HCT116 (cell line): ENCODE measurements around the gene TAP1. TPM values are rescaled to one million over a fixed set of nuclear protein-coding genes. Genes with fewer than 3 reads are reported as not detected.
A peak's percentile ranks its signal among the peaks of the same experiment; 100 is the strongest.

ENCODE experiments used
- ATAC-seq: fragments of 200-7000 bp; cut with Tn5 transposase; 2 replicates; pipeline ENCODE4 v1.9.1; 2020; ENCODE audit warnings: mild to moderate bottlenecking, moderate library complexity
- BruUV-seq: library from RNA; stranded (reverse); fragments of 400-500 nt; replicated peaks from 2 replicates; lab custom pipeline; 2021; lab: Mats Ljungman, UMichigan
- CTCF ChIA-PET: fragments of 300-600 bp; sonication (Branson Sonifier 250); formaldehyde crosslinking; loops from one replicate; lab custom pipeline; 2021; ENCODE audit warnings: antibody characterized with exemption; lab: Charles Lee
- POLR2A ChIA-PET: fragments of 300-600, 350-600 bp; sonication (Branson Sonifier 250); formaldehyde crosslinking; loops from one replicate; lab custom pipeline; 2021; ENCODE audit warnings: antibody characterized with exemption; lab: Charles Lee
- RAD21 ChIA-PET, 2 experiments: fragments of 300-600 bp; sonication (Branson Sonifier 250); formaldehyde crosslinking; loops; one replicate each; lab custom pipeline; 2023; ENCODE audit warnings: low total read pairs in 2 of 2; ENCODE audit not compliant: uncharacterized antibody in 2 of 2, unreplicated experiment in 2 of 2, low non-redundant PET in 1 of 2; lab: Charles Lee
- DNase-seq: peaks from one replicate; pipeline ENCODE4 v3.0.0-alpha.2; 2010; ENCODE audit warnings: low read depth, low spot score
- H2AFZ ChIP-seq: fragments of 200-600 bp; shearing (Covaris generic), sonication (generic); 2 replicates; pipeline ENCODE4 v1.6.1; 2017; ENCODE audit warnings: low read depth, mixed run types, mixed read lengths, antibody characterized with exemption, low read length; ENCODE audit not compliant: poor library complexity, severe bottlenecking
- H3K27ac ChIP-seq: 2 replicates; pipeline ENCODE4 v1.5.1; 2012; ENCODE audit warnings: low read depth, low read length
- H3K27me3 ChIP-seq: fragments of 200-600 bp; sonication (generic); 2 replicates; pipeline ENCODE4 v1.6.1; 2016; ENCODE audit warnings: mixed run types, low read length, mixed read lengths; ENCODE audit not compliant: insufficient read depth
- H3K36me3 ChIP-seq, 2 experiments: fragments of 200-500 bp in 1 of 2; fragments of 200-600 bp in 1 of 2; sonication (Bioruptor generic) in 1 of 2; sonication (generic) in 1 of 2; 2 replicates each; pipeline versions ENCODE4 v1.5.1 to v1.6.1; 2014 to 2016; ENCODE audit warnings: low read length in 2 of 2, inconsistent platforms in 1 of 2, mixed read lengths in 1 of 2, mixed run types in 1 of 2; ENCODE audit not compliant: insufficient read depth in 2 of 2, control insufficient read depth in 1 of 2
- H3K4me1 ChIP-seq, 2 experiments: fragments of 200-600 bp in 1 of 2; sonication (generic) in 1 of 2; 2 replicates each; pipeline versions ENCODE4 v1.5.1 to v1.6.1; 2012 to 2017; ENCODE audit warnings: low read length in 2 of 2, inconsistent platforms in 1 of 2, mild to moderate bottlenecking in 1 of 2, mixed read lengths in 1 of 2, mixed run types in 1 of 2, moderate library complexity in 1 of 2; ENCODE audit not compliant: insufficient read depth in 2 of 2, control insufficient read depth in 1 of 2
- H3K4me2 ChIP-seq: fragments of 200-600 bp; sonication (generic); 2 replicates; pipeline ENCODE4 v1.6.1; 2017; ENCODE audit warnings: mixed run types, low read length, mixed read lengths
- H3K4me3 ChIP-seq, 2 experiments: fragments of 200-600 bp in 1 of 2; sonication (generic) in 1 of 2; replicated peaks in 1 of 2; 2 replicates each; pipeline ENCODE4 v1.5.1; 2011 to 2016; ENCODE audit warnings: low read length in 2 of 2, control low read depth in 1 of 2, low read depth in 1 of 2, mild to moderate bottlenecking in 1 of 2, mixed read lengths in 1 of 2, mixed run types in 1 of 2
- H3K79me2 ChIP-seq: fragments of 200-600 bp; sonication (generic); 2 replicates; pipeline ENCODE4 v1.6.1; 2017; ENCODE audit warnings: mild to moderate bottlenecking, mixed run types, low read length, moderate library complexity, mixed read lengths; ENCODE audit not compliant: insufficient read depth
- H3K9ac ChIP-seq: fragments of 200-600 bp; sonication (generic); 2 replicates; pipeline ENCODE4 v1.6.1; 2016; ENCODE audit warnings: low read length, mixed read lengths
- H3K9me2 ChIP-seq: fragments of 200-600 bp; sonication (generic), shearing (Covaris generic); 2 replicates; pipeline ENCODE4 v1.6.1; 2017; ENCODE audit warnings: mixed run types, mild to moderate bottlenecking, moderate library complexity; ENCODE audit not compliant: insufficient read depth
- H3K9me3 ChIP-seq, 2 experiments: fragments of 200-500 bp in 1 of 2; fragments of 200-600 bp in 1 of 2; sonication (Bioruptor generic) in 1 of 2; sonication (generic) in 1 of 2; 2 replicates each; pipeline ENCODE4 v1.6.1; 2014 to 2017; ENCODE audit warnings: low read length in 2 of 2, mixed read lengths in 2 of 2, inconsistent platforms in 1 of 2, low read depth in 1 of 2, mild to moderate bottlenecking in 1 of 2, mixed run types in 1 of 2, moderate library complexity in 1 of 2; ENCODE audit not compliant: control insufficient read depth in 1 of 2, insufficient read depth in 1 of 2
- H4K20me1 ChIP-seq: fragments of 200-600 bp; sonication (generic), shearing (Covaris generic); 2 replicates; pipeline ENCODE4 v1.6.1; 2017; ENCODE audit warnings: mixed run types, mild to moderate bottlenecking, moderate library complexity; ENCODE audit not compliant: insufficient read depth
- CBX3 ChIP-seq: IDR thresholded peaks from 2 replicates; pipeline ENCODE4 v1.6.1; 2012; ENCODE audit warnings: low read depth
- CEBPB ChIP-seq: IDR thresholded peaks from 2 replicates; pipeline ENCODE4 v1.6.1; 2012; ENCODE audit warnings: low read depth
- EGR1 ChIP-seq: IDR thresholded peaks from 2 replicates; pipeline ENCODE4 v1.6.1; 2012; ENCODE audit warnings: low read depth
- ELF1 ChIP-seq: IDR thresholded peaks from 2 replicates; pipeline ENCODE4 v1.6.1; 2012; ENCODE audit warnings: low read depth, borderline replicate concordance
- EZH2 ChIP-seq: fragments of 200-600 bp; sonication (generic); IDR thresholded peaks from 2 replicates; pipeline ENCODE4 v1.6.1; 2017; ENCODE audit warnings: antibody characterized with exemption, mixed run types
- EZH2phosphoT487 ChIP-seq: fragments of 200-600 bp; IDR thresholded peaks from 2 replicates; pipeline ENCODE4 v1.6.1; 2018; ENCODE audit warnings: antibody characterized with exemption, borderline replicate concordance
- FOSL1 ChIP-seq: IDR thresholded peaks from 2 replicates; pipeline ENCODE4 v1.6.1; 2012; ENCODE audit warnings: low read depth
- POLR2A ChIP-seq: IDR thresholded peaks from 2 replicates; pipeline ENCODE4 v1.7.0; 2011; ENCODE audit warnings: borderline replicate concordance; ENCODE audit not compliant: insufficient read depth, insufficient read length; ENCODE audit errors: extremely low read depth
- POLR2AphosphoS5 ChIP-seq: IDR thresholded peaks from 2 replicates; pipeline ENCODE4 v1.6.1; 2011; ENCODE audit warnings: mild to moderate bottlenecking, low read depth, low read length, moderate library complexity
- RAD21 ChIP-seq: IDR thresholded peaks from 2 replicates; pipeline ENCODE4 v1.6.1; 2012; ENCODE audit warnings: low read depth, mild to moderate bottlenecking
- REST ChIP-seq: IDR thresholded peaks from 2 replicates; pipeline ENCODE4 v1.6.1; 2012; ENCODE audit warnings: low read depth
- SIN3A ChIP-seq: IDR thresholded peaks from 2 replicates; pipeline ENCODE4 v1.6.1; 2012; ENCODE audit warnings: low read depth
- SRF ChIP-seq: IDR thresholded peaks from 2 replicates; pipeline ENCODE4 v1.6.1; 2012; ENCODE audit warnings: low read depth
- TCF7L2 ChIP-seq: IDR thresholded peaks from 2 replicates; pipeline ENCODE4 v1.7.0; 2011; ENCODE audit warnings: borderline replicate concordance, inconsistent platforms; ENCODE audit not compliant: insufficient read depth, insufficient read length; ENCODE audit errors: extremely low read depth
- YY1 ChIP-seq: IDR thresholded peaks from 2 replicates; pipeline ENCODE4 v1.6.1; 2011; ENCODE audit warnings: low read length, low read depth, moderate library complexity, mild to moderate bottlenecking; ENCODE audit not compliant: insufficient replicate concordance; ENCODE audit errors: extremely low read depth
- ZBTB33 ChIP-seq: IDR thresholded peaks from 2 replicates; pipeline ENCODE4 v1.6.1; 2011; ENCODE audit warnings: mild to moderate bottlenecking, low read length, moderate library complexity; ENCODE audit not compliant: insufficient replicate concordance; ENCODE audit errors: extremely low read depth
- ZNF274 ChIP-seq: fragments of 200-500 bp; sonication (Bioruptor generic); IDR thresholded peaks from 2 replicates; pipeline ENCODE4 v1.6.1; 2014; ENCODE audit warnings: mild to moderate bottlenecking, low read depth, low read length, inconsistent platforms
- intact Hi-C: fragments of 100-400 bp; cut with micrococcal nuclease; formaldehyde crosslinking; loops from 2 replicates; pipeline ENCODE4 v1.10.0; 2022
- total RNA-seq: library from RNA; stranded (reverse); gene quantifications from one replicate; pipeline ENCODE4 v1.2.1, GENCODE V29; 2021; ENCODE audit not compliant: unreplicated experiment
- TF ChIP-seq, protein P1 (sequence below): IDR thresholded peaks from 2 replicates; pipeline ENCODE4 v1.6.1; 2012
- TF ChIP-seq, protein P2 (sequence below), 3 experiments: fragments of 200-600 bp in 1 of 3; sonication (generic) in 1 of 3; IDR thresholded peaks in 2 of 3; conservative IDR thresholded peaks in 1 of 3; 2 replicates each; pipeline ENCODE4 v1.5.1; 2012 to 2017; ENCODE audit warnings: low read depth in 2 of 3, low read length in 2 of 3, antibody characterized with exemption in 1 of 3, borderline replicate concordance in 1 of 3, control low read depth in 1 of 3, mild to moderate bottlenecking in 1 of 3, mixed read lengths in 1 of 3, mixed run types in 1 of 3, moderate library complexity in 1 of 3; ENCODE audit not compliant: insufficient read depth in 1 of 3

TAP1 gene
- total RNA-seq, 1 experiment from 2014 or later, result 32.2 TPM

- H3K4me2 ChIP-seq, result peak within 1 kb of the TSS; percentile 34; the same call in 1 of the 2 replicates
- no peaks in the 10 kb centered on the region; the same call in 1 of the 2 replicates for H3K9me2 ChIP-seq
- H3K79me2 ChIP-seq, result no peaks in the 10 kb centered on the region
- H3K4me3 ChIP-seq, result no peak within 1 kb of the TSS
- intact Hi-C loops, result no loop called here
- no peaks in the 10 kb centered on the region for H3K27me3 ChIP-seq
- POLR2A ChIA-PET, result interaction anchor here (0.6 to 1.0 kb wide), 2 partner anchors 9 to 62 kb away, joined by 3 read pairs; no protein-coding TSS in a partner anchor
- peak; percentile 40 for DNase-seq
- H2AFZ ChIP-seq, result no peak within 1 kb of the TSS
- no peak for TF ChIP-seq POLR2AphosphoS5
- no peak for TF ChIP-seq CEBPB
- TF ChIP-seq RAD21, result no peak
- TF ChIP-seq ELF1, result no peak
- TF ChIP-seq EGR1, result no peak
- no peak for TF ChIP-seq ZNF274
- TF ChIP-seq, protein P1, sequence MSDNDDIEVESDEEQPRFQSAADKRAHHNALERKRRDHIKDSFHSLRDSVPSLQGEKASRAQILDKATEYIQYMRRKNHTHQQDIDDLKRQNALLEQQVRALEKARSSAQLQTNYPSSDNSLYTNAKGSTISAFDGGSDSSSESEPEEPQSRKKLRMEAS, result no peak
- TF ChIP-seq EZH2, result no peak
- TF ChIP-seq TCF7L2, result no peak
- TF ChIP-seq EZH2phosphoT487, result no peak
- TF ChIP-seq POLR2A, result no peak
- no peak for TF ChIP-seq REST
- no peak for TF ChIP-seq FOSL1
- TF ChIP-seq ZBTB33, result no peak
- no peak for TF ChIP-seq SRF
- TF ChIP-seq CBX3, result no peak
- TF ChIP-seq YY1, result no peak
- TF ChIP-seq SIN3A, result no peak
- TF ChIP-seq, protein P2, sequence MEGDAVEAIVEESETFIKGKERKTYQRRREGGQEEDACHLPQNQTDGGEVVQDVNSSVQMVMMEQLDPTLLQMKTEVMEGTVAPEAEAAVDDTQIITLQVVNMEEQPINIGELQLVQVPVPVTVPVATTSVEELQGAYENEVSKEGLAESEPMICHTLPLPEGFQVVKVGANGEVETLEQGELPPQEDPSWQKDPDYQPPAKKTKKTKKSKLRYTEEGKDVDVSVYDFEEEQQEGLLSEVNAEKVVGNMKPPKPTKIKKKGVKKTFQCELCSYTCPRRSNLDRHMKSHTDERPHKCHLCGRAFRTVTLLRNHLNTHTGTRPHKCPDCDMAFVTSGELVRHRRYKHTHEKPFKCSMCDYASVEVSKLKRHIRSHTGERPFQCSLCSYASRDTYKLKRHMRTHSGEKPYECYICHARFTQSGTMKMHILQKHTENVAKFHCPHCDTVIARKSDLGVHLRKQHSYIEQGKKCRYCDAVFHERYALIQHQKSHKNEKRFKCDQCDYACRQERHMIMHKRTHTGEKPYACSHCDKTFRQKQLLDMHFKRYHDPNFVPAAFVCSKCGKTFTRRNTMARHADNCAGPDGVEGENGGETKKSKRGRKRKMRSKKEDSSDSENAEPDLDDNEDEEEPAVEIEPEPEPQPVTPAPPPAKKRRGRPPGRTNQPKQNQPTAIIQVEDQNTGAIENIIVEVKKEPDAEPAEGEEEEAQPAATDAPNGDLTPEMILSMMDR (IDR thresholded peaks at IDR 0.05 in 2 of 3, conservative IDR thresholded peaks at IDR 0.05 in 1 of 3; ENCODE audit: borderline replicate concordance in 1 of 3, insufficient read depth in 1 of 3, low read depth in 2 of 3, low read length in 2 of 3), result no peak
- TF ChIP-seq, all 23 proteins: peak for 0
- Histone ChIP-seq H3K36me3 (no peaks in the 10 kb centered on the region), H3K4me1 (peaks cover 0 to 25% of the 10 kb centered on the region in 2 experiments; a peak in 2 of 4 replicates), H3K27ac (no peak within 1 kb of the TSS), H4K20me1 (no peaks in the 10 kb centered on the region), H3K9me3 (no peaks in the 10 kb centered on the region), H3K9ac (no peak within 1 kb of the TSS)
- ChIA-PET CTCF (interaction anchor here (1.0 kb wide), 1 partner anchor 21 kb away, joined by 6 read pairs; the partner anchor contains the start of gene TAP2), RAD21 (no interaction called here)
- no TSS peak for BruUV-seq
- peak; percentile 80 for ATAC-seq
These were observed 36.7 kb downstream of the TAP1 start, which contains the start of gene HLA-DOB for GRCh38 chr6:32816746-32817204. TSS of gene HLA-DOB (minus strand) at chr6:32817002. CDS start at chr6:32816951, 51 bp downstream.
